Measurements from ENCODE around the gene DCAF12.

- TF ChIP-seq CTCF (IDR thresholded peaks at IDR 0.05 in 8 of 11, conservative IDR thresholded peaks at IDR 0.05 in 3 of 11) (no peak), POLR2AphosphoS5 (IDR thresholded peaks at IDR 0.05) (no peak)
Measured at GRCh38 chr9:34169125-34169524, 42.6 kb upstream of the DCAF12 start.
